HepG2 (cell line): ENCODE data around the gene BPIFB6. TPM values are rescaled to one million over a fixed set of nuclear protein-coding genes. Genes with fewer than 3 reads are reported as not detected.
A peak's percentile ranks its signal among the peaks of the same experiment; 100 is the strongest.

ENCODE experiments used
- AFF4 ChIP-seq: sonication (generic); formaldehyde crosslinking; IDR thresholded peaks from 2 replicates; pipeline ENCODE4 v1.4.0; 2020; ENCODE audit warnings: missing genetic modification reagents
- HOXA9 ChIP-seq: sonication (generic); formaldehyde crosslinking; IDR thresholded peaks from 2 replicates; pipeline ENCODE4 v1.8.1; 2022; ENCODE audit warnings: missing genetic modification reagents, mild to moderate bottlenecking, moderate library complexity, borderline replicate concordance
- MBD4 ChIP-seq: IDR thresholded peaks from 2 replicates; pipeline ENCODE4 v1.6.1; 2012; ENCODE audit warnings: low read length, inconsistent platforms, borderline replicate concordance
- MTF1 ChIP-seq: sonication (generic); formaldehyde crosslinking; IDR thresholded peaks from 2 replicates; pipeline ENCODE4 v1.5.0; 2020; ENCODE audit warnings: missing genetic modification reagents
- ZHX1 ChIP-seq: sonication (generic); formaldehyde crosslinking; IDR thresholded peaks from 2 replicates; pipeline ENCODE4 v1.8.1; 2022; ENCODE audit warnings: low read depth, mild to moderate bottlenecking, missing genetic modification reagents
- ZNF354B ChIP-seq: sonication (generic); formaldehyde crosslinking; IDR thresholded peaks from 2 replicates; pipeline ENCODE4 v1.8.0; 2022; ENCODE audit warnings: mild to moderate bottlenecking, missing genetic modification reagents
- ZNF670 ChIP-seq: sonication (generic); formaldehyde crosslinking; IDR thresholded peaks from 2 replicates; pipeline ENCODE4 v1.8.0; 2022; ENCODE audit warnings: mild to moderate bottlenecking, missing genetic modification reagents, borderline replicate concordance
- ZNF781 ChIP-seq: sonication (generic); formaldehyde crosslinking; IDR thresholded peaks from 2 replicates; pipeline ENCODE4 v1.5.1; 2020; ENCODE audit warnings: borderline replicate concordance, mild to moderate bottlenecking, missing genetic modification reagents; ENCODE audit errors: not compliant biosample characterization
- polyA plus RNA-seq, 8 experiments: library from polyadenylated mRNA; depleted of rRNA in 3 of 8; stranded (reverse) in 7 of 8; unstranded in 1 of 8; fragments of >200 nt; fragmentation: Illumina TruSeq in 4 of 8; extraction: Trizol in 4 of 8; gene quantifications; 2 replicates each; pipeline versions ENCODE4 v1.2.1 to v1.2.3, GENCODE V29; 2011 to 2016; ENCODE audit warnings: low read depth in 4 of 8, missing spikeins in 1 of 8, mixed read lengths in 1 of 8; ENCODE audit not compliant: insufficient read depth in 1 of 8
- total RNA-seq, 5 experiments: library from RNA; depleted of rRNA; stranded (reverse); fragments of >200 nt; fragmentation: Illumina TruSeq; extraction: Trizol; gene quantifications; 2 replicates each; pipeline ENCODE4 v1.2.3, GENCODE V29; 2016; ENCODE audit warnings: low read depth in 1 of 5
- TF ChIP-seq, protein P1 (sequence below): sonication (generic); formaldehyde crosslinking; IDR thresholded peaks from 2 replicates; pipeline ENCODE4 v1.4.0; 2020; ENCODE audit warnings: missing genetic modification reagents
- TF ChIP-seq, protein P2 (sequence below): sonication (generic); formaldehyde crosslinking; IDR thresholded peaks from 2 replicates; pipeline ENCODE4 v1.5.1; 2020; ENCODE audit warnings: mild to moderate bottlenecking, missing genetic modification reagents, moderate library complexity
- TF ChIP-seq, protein P3 (sequence below): sonication (generic); formaldehyde crosslinking; IDR thresholded peaks from 2 replicates; pipeline ENCODE4 v1.8.0; 2022; ENCODE audit warnings: mild to moderate bottlenecking, missing genetic modification reagents
- TF ChIP-seq, protein P4 (sequence below): sonication (generic); formaldehyde crosslinking; IDR thresholded peaks from 2 replicates; pipeline ENCODE4 v1.4.0; 2020; ENCODE audit warnings: missing genetic modification reagents

BPIFB6 gene
- total and polyA plus RNA-seq, 2 of the 13 experiments (the other 11 are each of a cell fraction or from before 2014, with no cell fraction given): 0.13 to 1.7 TPM

DNA sequence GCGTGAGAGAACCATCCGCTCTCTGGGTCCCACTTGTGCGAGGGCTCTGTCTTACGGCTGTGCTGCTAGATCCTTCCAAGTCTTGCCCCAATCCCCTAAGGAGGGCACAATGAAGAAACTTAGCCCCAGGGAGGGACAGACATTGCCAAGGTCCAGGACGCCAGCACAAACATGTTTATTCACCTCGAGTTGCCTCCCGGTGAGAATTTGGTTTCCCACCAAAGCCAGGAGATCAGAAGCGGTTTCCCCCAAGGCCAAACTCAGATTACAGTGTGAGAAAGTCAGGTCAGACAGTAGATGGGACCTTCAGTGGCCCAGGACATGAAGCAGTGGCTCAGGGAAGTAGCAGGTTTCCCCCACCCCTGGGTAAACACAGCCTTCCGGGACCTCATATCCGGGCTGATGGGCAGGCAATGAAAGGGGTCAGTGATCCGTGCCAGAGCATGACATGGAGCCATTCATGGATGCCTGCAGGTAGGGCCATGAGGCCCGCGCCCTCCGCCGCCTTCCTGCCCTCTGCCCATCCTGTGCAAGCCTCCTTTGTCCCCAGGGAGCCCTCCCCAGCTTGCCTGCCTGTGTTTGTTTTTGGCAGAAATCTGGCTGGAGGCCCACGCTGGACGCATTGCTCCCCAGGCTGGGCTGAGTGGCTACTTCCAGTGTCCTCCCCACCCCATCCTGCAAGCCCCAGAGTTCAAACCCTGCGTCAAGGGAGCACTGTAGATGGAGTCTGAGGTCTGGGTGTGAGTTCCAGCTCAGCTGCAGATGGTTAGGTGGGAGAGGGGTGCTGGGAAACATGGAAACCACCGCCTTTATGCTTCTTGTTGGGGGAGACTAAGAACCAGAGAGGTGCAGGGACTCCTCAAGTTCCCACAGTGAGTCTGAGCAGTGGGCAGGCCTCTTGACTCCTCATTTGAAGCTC is 22.0 kb upstream of the BPIFB6 start (continued):
- TF ChIP-seq, protein P1, sequence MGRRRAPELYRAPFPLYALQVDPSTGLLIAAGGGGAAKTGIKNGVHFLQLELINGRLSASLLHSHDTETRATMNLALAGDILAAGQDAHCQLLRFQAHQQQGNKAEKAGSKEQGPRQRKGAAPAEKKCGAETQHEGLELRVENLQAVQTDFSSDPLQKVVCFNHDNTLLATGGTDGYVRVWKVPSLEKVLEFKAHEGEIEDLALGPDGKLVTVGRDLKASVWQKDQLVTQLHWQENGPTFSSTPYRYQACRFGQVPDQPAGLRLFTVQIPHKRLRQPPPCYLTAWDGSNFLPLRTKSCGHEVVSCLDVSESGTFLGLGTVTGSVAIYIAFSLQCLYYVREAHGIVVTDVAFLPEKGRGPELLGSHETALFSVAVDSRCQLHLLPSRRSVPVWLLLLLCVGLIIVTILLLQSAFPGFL (CRISPR knock-in tag): no peak; the same call in none of the 2 replicates
- TF ChIP-seq MBD4 (no peak), MTF1 (CRISPR knock-in tag) (no peak), ZNF670 (CRISPR knock-in tag) (peak; percentile 96), HOXA9 (CRISPR knock-in tag) (peak; percentile 41), ZHX1 (CRISPR knock-in tag) (peak; percentile 19; the same call in 1 of the 2 replicates), ZNF354B (CRISPR knock-in tag) (peak; percentile 57; the same call in 1 of the 2 replicates), ZNF781 (CRISPR knock-in tag) (no peak), AFF4 (CRISPR knock-in tag) (peak; percentile 92)
- TF ChIP-seq, protein P2, sequence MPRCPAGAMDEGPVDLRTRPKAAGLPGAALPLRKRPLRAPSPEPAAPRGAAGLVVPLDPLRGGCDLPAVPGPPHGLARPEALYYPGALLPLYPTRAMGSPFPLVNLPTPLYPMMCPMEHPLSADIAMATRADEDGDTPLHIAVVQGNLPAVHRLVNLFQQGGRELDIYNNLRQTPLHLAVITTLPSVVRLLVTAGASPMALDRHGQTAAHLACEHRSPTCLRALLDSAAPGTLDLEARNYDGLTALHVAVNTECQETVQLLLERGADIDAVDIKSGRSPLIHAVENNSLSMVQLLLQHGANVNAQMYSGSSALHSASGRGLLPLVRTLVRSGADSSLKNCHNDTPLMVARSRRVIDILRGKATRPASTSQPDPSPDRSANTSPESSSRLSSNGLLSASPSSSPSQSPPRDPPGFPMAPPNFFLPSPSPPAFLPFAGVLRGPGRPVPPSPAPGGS (CRISPR knock-in tag): peak; percentile 94
- TF ChIP-seq, protein P3, sequence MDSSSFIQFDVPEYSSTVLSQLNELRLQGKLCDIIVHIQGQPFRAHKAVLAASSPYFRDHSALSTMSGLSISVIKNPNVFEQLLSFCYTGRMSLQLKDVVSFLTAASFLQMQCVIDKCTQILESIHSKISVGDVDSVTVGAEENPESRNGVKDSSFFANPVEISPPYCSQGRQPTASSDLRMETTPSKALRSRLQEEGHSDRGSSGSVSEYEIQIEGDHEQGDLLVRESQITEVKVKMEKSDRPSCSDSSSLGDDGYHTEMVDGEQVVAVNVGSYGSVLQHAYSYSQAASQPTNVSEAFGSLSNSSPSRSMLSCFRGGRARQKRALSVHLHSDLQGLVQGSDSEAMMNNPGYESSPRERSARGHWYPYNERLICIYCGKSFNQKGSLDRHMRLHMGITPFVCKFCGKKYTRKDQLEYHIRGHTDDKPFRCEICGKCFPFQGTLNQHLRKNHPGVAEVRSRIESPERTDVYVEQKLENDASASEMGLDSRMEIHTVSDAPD (CRISPR knock-in tag): peak; percentile 100
- TF ChIP-seq, protein P4, sequence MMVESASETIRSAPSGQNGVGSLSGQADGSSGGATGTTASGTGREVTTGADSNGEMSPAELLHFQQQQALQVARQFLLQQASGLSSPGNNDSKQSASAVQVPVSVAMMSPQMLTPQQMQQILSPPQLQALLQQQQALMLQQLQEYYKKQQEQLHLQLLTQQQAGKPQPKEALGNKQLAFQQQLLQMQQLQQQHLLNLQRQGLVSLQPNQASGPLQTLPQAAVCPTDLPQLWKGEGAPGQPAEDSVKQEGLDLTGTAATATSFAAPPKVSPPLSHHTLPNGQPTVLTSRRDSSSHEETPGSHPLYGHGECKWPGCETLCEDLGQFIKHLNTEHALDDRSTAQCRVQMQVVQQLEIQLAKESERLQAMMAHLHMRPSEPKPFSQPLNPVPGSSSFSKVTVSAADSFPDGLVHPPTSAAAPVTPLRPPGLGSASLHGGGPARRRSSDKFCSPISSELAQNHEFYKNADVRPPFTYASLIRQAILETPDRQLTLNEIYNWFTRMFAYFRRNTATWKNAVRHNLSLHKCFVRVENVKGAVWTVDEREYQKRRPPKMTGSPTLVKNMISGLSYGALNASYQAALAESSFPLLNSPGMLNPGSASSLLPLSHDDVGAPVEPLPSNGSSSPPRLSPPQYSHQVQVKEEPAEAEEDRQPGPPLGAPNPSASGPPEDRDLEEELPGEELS: peak; percentile 95
